ENCODE measurements around the gene FMO2.

The FMO2 gene, protein sequence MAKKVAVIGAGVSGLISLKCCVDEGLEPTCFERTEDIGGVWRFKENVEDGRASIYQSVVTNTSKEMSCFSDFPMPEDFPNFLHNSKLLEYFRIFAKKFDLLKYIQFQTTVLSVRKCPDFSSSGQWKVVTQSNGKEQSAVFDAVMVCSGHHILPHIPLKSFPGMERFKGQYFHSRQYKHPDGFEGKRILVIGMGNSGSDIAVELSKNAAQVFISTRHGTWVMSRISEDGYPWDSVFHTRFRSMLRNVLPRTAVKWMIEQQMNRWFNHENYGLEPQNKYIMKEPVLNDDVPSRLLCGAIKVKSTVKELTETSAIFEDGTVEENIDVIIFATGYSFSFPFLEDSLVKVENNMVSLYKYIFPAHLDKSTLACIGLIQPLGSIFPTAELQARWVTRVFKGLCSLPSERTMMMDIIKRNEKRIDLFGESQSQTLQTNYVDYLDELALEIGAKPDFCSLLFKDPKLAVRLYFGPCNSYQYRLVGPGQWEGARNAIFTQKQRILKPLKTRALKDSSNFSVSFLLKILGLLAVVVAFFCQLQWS

DNA sequence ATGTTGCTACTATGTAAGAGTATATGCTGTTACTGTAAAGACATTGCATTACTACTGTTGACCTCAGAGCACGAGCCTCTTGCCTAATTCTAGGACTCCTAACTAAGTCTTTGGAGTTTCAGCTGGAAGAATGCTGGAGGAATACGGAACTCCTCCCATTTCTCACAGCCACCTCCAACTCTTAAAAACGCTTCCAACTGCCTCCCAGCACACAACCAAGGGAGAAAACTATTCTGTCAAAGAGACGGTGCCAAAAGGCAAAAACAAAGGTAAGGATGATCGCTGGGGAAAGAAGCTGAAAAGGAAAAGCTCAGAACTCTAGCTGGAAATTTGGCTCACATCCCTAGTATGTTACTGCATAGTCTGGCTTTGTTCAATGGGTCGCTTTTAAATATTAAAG, at the start of gene FMO2:
TSS of gene FMO2 (plus strand) at position 210 of the 400 bp plus-strand sequence. CDS start 414 bp downstream, outside the sequence.
- DNase-seq: no peak

DNA sequence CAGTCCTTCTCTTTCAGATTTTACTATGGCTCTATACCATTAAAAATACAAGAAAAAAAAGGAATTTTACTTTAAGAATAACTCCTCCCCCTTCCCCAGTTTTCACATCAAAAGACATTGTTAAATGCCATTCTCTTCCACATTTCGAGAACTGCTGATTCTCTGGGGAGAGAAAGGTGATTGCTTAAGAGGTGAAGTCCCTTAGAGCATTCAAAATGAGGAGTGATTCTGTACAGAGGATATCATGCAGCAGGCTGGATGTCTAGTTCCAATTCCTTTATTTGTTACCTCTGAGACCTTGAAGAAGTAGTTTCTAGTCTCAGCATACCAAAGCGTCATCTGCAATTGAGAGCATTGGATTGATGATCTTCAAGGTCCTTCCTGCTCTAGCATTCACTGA, 47.5 kb upstream of the FMO2 start:
- no peak for DNase-seq

DNA sequence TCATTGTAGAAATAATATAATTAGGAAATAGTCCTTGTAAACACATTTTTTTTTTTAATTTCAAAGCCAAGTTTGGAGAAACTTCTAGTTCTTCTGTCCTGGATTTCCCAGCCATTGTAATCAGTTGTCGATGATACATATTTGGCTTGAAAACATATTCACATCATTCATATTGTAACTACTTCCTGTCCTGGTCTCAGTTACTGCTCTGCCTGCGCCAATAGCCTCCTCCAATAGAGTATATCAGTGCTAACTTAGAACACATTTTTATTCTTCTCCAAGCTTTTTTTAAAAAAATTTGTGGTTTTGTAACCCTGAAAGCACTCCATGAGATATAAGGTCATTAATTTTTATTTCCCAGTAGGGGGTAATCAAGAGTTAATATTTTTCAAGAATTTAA, 46.1 kb upstream of the FMO2 start:
- DNase-seq: no peak

DNA sequence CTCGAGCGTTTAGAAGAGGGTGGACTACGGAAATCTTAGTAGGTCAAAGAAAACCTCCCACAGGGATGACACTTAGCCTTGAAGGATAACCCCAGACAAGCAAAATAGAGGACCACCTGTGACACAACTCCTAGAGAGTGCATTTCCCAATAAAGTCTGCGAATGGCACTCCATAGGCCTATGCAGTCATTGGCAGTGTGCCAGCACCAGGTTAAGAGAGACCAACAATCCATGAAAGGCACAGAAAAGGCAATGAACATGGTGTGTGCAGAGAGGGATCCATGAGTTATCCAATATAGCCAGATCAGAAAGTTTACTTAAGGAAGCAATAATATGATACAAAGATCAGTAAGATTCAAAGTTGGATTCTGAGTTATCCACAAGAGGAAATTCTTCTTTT, 45.2 kb upstream of the FMO2 start:
- no peak for DNase-seq

DNA sequence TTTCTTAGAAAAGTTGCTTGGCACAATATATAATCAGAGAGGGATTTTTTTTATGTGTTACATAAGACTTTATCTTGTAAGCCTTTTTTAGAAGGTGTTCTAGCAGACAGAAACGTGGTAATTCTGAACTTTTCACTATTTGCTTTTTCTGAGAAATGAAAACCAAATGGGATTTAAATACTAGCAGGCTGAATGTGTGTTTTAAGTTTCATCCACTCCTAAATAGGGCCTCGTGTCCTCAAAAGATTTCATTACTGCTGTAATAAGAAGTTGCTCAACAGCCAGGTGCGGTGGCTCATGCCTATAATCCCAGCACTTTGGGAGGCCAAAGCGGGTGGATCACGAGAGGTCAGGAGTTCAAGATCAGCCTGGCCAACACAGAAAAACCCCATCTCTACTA, 44.7 kb upstream of the FMO2 start:
- DNase-seq: no peak

DNA sequence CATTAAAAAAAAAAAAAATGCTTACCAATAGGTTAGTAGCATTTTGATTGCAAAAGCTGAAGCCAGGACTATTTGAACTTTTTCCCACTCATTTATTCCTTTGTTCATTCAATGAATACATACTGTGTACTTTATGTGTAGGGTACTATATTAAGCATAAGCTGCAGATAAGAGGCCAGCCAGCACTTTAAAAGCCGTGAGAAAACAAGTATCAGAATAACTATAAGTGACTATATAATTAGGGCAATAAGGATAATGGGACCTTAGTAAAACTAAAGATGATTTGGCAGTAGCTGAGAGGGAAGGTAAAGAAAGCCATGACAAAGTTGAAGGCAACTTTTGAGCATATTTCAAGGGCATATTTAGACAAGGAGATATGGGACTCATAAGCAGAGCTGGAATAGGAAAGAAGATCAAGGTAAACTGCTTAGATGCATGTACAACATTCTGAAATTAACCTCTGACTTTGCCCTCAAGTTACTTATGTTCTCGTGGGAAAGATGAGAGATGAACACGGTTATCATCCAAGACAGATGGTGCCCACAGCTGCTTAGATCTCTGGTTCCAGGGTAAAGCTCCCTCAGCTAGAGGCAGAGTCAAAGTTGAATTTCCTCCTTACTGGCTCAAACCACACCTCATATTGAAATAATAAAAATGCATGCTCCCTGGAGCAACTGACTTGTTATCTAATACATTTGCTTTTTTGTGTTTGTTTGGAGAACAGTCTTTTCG, 44.0 kb upstream of the FMO2 start:
- DNase-seq: no peak

DNA sequence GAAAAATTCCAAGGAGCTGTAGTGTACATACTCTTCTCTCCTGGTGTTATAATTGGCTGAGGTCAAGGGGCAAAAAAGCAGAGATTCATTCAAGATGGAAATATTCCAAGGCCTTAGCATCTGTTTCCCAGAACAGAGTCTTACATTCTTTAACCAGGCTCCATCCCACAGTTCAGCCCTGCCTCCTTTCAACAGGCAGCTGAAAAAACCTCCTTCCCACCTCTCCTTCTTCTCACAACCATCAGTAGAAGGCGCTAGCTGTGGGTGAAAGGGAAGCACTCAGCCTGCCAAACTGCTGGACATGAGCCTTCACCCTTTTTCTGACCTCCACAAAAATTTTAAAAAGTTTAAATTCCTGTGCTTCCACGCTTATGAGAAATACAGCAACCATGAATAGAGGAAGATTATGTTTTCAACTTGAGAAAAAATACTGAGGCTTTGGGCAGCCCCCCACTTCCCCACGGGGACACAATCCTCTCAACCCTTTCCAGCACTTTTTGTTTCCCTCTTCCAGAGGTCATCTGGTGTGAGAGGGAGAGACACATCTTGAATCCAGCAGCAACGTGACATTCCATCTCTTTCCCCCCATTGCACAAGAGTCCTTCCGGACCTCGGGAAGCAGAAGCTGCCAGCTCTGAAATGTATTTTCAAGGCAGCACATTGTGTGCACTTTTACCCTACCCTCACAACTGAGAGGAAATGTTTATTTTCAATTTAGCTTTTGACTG, 43.2 kb upstream of the FMO2 start:
- no peak for DNase-seq

DNA sequence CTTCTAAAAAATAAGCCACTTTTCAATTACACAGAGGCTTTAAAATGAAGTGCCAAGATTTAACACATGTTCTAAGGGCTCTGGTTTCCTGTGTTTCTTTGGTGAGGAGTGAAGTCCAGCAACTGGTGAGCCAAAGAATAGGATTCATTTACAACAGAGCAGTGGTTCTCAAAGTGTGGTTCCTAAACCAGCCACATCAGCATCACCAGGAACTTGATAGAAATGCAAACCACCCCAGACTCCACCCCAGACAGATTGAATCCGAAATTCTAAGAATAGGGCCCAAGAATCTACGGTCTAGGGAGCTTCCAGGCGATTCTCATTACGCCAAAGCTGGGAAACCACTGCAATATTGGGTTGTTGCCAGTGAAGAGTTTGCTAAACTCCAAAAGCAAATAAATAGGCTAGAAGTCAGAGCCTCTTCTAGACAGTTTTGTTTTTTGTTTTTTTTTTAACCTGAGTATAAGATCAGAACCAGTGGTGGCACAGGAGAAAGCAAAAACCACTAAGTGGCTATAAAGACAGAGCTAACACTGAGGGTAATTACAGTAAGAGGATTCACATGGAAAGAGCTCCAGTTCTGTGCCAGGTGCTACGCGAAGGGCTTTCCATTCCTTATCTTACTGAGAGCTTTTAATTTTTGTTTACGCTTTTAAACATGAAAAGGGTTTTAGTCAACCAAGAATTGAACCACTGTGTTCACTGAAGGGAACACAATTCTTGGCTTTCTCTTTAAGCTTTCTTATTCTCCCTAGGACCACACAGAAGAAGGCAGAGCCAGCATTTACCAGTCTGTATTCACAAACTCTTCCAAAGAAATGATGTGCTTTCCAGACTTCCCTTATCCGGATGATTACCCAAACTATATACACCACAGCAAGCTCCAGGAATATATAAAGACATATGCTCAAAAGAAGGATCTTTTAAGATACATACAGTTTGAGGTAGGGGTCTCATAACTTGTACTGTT, 42.4 kb upstream of the FMO2 start:
- peak; percentile 2 for DNase-seq

DNA sequence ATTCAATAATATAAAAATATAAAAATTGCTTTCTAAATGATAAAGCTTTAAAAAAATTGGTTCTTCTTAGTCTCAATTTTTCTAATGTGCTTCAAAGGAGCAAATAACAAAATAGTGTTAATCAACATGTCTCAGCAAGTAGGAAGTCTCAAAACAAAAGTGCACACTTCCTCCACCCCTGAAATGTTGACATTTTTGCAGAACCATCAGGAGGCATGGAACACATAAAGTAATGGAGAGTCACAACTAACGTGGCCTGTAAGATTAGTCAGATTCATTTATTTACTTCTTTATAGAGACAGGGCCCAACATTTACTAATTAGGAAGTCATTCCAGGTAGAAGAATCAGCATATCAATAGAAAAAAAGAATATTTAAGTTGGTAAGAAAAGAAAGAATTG, 34.9 kb upstream of the FMO2 start:
- no peak for DNase-seq

DNA sequence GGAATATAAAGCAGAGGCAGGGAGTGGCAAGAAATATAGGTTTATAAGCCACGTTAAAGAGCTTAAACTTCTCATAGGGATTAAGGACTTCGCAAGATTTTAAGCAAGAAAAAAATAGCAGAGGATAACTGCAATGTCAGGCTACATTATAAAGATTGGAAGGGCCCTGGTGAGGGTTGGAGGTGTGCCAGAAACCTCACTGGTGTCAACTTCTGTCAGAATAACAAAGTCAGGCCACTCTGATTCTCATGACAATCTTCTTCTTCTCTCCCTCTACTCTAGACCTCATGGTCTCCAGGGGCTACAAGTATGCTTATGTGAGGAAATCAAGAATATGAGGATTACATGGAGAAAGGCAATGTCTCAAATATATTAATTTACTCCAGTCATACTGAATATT, 32.6 kb upstream of the FMO2 start:
- no peak for DNase-seq

DNA sequence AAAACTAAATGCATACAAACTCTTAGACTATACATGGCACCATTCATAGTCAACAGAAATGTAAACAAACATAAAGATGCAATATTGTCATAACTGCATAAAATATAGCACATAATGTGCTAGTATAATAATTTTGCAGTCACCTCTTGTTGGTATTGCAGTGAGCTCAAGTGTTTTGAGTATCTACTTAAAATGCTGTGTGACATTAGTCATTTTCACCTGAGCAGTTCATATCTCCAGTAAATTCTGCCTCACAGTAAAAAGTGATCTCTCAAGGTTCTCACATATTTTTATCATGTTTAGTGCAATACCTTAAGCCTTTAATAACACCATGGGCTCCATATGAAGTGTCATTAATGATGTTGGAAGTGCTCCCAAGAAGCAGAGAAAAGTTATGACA, 29.6 kb upstream of the FMO2 start:
- no peak for DNase-seq

DNA sequence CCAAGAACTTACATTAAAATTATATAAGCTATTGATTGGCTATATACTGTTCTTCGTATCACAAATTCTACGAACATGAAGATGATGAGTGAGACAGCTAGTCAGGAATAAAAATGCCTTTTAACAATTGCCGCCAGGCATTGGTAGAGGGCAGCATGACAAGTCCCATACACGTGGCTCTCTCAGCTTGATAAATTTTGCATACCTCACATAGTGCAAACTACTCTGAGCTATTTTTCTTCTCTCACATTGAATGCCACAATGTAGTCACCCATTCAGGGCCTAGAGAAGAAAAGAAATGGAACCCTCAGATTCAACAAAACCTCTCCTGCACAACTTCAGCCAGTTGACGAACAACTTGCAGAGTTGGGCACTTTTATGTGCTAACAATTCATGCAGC, 27.0 kb upstream of the FMO2 start:
- DNase-seq: no peak

DNA sequence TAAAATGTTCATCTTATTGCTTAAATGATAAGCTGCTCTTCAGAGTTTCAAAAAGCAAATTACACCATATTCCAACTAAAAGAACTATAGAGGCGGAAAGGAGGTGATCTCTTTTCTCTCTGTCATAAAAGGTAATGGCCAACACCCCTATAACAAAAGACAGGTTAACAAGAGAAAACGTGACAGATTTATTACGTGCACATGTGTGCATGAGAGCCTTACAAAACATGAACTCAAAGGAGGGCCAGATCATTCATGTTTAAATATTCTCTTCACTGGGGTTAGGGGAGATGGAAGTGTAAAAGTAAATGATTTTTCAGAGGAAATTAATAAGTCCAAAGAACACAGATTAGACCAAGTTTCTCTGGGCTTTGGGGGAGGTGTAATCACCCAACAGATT, 26.5 kb upstream of the FMO2 start:
- DNase-seq: no peak

DNA sequence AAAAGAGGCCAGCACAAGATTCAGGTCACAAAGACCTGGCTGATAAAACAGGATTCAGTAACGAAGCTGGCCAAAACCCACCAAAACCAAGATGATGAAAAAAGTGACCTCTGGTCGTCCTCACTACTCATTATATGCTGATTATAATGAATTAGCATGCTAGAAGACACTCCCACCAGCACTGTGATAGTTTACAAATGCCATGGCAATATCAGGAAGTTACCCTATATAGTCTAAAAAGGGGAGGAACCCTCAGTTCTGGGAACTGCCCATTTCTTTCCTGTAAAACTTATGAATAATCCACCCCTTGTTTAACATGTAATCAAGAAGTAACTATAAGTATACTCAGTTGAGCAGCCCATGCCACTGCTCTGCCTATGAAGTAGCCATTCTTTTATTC, 26.0 kb upstream of the FMO2 start:
- no peak for DNase-seq

DNA sequence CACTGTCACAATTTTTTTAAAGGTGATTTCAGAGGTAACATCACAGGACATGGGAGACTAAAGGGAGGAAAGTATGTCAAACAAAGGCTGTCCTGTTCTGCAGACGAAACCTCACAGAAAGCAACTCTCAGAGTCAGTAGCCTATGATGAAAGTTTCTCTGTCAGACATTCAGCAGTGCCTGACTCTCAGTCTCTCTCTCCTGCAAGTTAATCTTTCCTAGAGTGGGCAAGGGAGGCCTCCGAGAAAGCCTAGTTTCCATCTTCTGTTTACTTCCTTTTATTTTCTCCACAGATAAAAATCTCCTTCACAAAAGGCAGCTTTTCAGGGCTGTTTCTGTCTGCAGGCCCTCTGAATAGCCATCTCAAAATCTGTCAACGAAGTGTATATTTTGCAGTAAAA, 24.9 kb upstream of the FMO2 start:
- DNase-seq: no peak

DNA sequence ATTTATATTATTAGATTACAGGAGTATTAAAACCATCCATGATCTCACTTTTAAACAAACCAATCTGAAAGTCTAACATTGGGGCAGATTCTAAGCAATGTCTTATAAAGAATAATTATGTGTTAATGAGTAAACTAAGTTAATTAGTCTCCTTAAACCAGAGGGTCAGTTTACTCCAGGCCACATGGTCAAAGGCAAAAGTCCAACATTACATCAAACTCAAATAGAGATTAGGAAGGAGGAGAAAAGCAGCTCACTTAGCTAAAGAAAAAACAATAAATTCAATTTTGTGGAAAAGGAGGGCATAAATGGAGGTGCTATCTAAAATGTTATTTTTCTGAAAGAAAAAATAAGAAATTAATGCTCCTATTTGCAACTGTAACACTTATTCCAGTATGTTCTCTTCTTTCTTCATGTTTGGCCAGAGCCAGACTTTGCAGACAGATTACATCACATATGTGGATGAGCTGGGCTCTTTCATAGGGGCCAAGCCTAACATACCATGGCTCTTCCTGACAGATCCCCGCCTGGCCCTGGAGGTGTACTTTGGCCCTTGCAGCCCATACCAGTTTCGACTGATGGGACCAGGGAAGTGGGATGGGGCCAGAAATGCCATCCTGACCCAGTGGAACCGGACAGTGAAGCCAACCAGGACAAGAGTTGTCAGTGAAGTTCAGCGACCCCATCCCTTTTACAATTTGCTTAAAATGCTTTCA, 24.3 kb upstream of the FMO2 start:
- DNase-seq: no peak

DNA sequence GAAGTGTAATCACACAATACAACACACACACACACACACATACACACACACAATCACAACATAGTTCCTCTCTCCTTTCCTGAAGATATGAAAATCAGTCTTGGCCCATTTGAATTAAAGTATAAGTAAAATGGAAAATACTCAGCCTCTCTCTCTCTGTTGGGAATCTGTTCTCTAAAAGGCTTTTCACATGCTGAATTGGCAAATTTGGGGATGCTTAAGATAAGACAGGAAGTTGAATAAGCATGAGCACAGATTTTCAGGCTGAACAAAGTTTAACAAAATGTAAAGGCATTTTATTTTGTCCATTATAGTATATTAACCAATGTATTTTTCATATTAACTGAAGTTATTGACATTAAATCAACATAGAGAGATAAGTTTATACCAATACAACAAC, 23.7 kb upstream of the FMO2 start:
- DNase-seq: no peak

DNA sequence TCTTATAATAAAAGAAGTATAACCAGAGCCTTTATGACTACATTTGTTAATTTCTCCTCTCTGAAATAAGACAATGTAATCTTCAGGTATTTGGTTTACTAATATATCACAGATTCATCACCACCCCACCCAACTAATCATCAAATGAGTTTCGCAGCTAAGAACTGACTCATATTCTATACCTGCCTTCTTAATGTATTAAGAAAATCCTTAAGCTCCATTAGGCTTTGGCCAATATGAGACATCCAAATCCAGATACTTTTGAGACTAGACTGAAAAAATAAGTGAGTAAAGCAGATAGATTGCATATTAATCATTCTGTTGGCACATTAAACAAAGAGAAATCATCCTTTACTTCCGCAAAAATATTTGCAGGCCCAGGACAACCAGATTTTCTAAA, 18.7 kb upstream of the FMO2 start:
- DNase-seq: no peak

DNA sequence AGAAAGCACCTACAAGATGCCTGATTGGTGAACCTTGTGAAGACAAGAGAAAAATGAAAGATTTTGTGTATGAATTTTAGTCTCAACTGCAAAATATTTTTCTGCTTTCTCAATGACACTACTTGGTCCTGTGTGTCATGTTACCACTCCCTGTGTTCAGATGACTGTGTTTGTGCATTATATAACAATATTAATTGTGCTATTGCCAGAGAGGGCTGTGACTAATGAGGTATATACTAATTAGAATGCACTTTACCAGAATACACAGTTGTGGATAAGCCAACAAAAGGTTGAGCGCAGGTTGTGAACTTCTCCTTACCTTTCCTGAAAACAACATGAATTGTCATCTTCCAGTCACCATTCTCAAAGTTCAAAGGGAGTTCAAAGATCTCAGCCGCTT, 17.3 kb upstream of the FMO2 start:
- DNase-seq: no peak

DNA sequence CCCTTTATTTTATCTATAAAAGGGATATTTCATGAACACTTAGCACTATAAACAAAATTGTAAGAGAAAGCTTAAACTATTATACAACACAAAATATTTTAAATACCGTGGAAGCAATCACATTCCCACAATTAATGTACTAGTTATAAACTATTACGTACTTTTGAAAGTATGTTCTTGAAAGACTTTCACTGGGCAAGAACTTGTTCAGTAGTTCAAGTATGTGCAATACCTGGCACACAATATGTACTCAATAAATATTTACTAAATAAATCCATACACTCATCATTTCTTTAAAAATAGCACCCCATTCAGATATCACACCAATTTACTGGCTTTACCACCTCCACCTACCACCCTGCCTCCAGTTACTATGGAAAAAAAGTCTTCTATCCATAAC, 12.6 kb upstream of the FMO2 start:
- DNase-seq: no peak

DNA sequence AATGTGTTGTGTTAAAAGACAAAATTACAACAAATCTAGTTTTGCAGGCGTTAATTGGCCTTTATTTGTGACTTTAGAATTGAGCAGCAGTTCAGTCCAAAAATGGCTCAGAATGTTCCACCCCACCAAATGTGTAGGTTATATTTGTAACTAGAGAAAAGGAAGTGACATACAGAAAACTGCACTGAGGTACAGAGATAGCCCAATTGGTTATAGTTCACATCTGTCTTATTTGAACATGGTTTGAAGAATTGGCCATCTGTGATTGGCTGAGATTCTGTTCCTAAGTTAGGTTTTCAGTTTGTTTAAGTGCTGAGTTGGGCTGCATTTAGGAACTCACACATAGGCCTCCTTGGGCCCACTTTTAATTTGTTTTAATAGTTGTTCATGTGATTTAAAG, 12.0 kb upstream of the FMO2 start:
- DNase-seq: no peak

Measured in NCI-H1417 treated with DMSO at 0.1 percent for 48 hours (cell line).